SH-SY5Y (cell line): ENCODE results near the gene CCDC9B.

Experiments
- GATA2 ChIP-seq: IDR thresholded peaks from 2 replicates; pipeline ENCODE4 v1.6.1; 2011; ENCODE audit warnings: mild to moderate bottlenecking, low read depth, low read length
- GATA3 ChIP-seq: IDR thresholded peaks from 2 replicates; pipeline ENCODE4 v1.6.1; 2011; ENCODE audit warnings: low read depth, mild to moderate bottlenecking, low read length, moderate library complexity

DNA sequence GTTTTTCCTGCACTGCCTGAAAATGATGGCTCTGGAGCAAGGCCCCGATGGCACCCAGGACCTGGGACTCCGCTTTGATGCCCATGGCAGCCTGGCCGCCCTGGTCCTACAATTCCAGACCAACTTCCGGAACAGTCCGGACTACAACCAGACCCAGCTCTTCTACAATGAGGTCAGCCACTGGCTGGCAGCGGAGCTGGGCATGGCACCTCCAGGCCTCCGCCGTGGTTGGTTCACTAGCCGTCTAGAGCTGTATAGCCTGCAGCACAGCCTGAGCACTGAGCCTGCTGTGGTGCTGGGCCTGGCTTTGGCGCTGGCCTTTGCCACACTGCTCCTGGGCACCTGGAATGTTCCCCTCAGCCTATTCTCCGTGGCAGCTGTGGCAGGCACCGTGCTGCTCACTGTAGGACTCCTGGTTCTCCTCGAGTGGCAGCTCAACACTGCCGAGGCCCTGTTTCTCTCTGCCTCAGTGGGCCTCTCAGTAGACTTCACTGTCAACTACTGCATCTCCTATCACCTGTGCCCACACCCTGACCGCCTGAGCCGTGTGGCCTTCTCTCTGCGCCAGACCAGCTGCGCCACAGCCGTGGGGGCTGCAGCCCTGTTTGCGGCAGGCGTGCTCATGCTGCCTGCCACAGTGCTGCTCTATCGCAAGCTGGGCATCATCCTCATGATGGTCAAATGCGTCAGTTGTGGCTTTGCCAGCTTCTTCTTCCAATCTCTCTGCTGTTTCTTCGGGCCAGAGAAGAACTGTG lies 28.2 kb upstream of the CCDC9B start:
- TF ChIP-seq GATA2 (no peak), GATA3 (no peak)
